SK-N-SH (cell line): ENCODE data around the gene YY1. TPM values are rescaled to one million over a fixed set of nuclear protein-coding genes. Genes with fewer than 3 reads are reported as not detected.

ENCODE experiments used
- CTCF ChIA-PET: fragments of 300-600, 350-600 bp; formaldehyde crosslinking; extraction: SDS; loops from one replicate; lab custom pipeline; 2021; lab: Yijun Ruan, JAX
- POLR2A ChIA-PET: fragments of 350-600 bp; sonication (Branson Sonifier 250); formaldehyde crosslinking; extraction: SDS; loops from one replicate; lab custom pipeline; 2020; ENCODE audit warnings: antibody characterized with exemption, inconsistent platforms; lab: Yijun Ruan, JAX
- DNase-seq: peaks from one replicate; pipeline ENCODE4 v3.0.0; 2012
- H2AFZ ChIP-seq: fragments of 200-600 bp; sonication (generic); 2 replicates; pipeline ENCODE4 v1.8.1; 2016; ENCODE audit warnings: antibody characterized with exemption, mild to moderate bottlenecking, low read depth
- H3F3A ChIP-seq: fragments of 200-600 bp; sonication (generic); replicated peaks from 2 replicates; pipeline ENCODE3; 2016; ENCODE audit warnings: antibody characterized with exemption, mild to moderate bottlenecking; ENCODE audit not compliant: insufficient read depth
- H3K27ac ChIP-seq, 2 experiments: fragments of 200-500 bp in 1 of 2; fragments of 200-600 bp in 1 of 2; sonication (Bioruptor generic) in 1 of 2; sonication (generic), shearing (Covaris generic) in 1 of 2; 2 replicates each; pipeline versions ENCODE4 v1.5.1 to v1.6.1; 2014 to 2016; ENCODE audit warnings: low read depth in 2 of 2, inconsistent platforms in 1 of 2, low read length in 1 of 2, mild to moderate bottlenecking in 1 of 2, mixed read lengths in 1 of 2
- H3K27me3 ChIP-seq: fragments of 200-600 bp; sonication (generic), shearing (Covaris generic); 2 replicates; pipeline ENCODE4 v1.6.1; 2016; ENCODE audit warnings: mixed run types; ENCODE audit not compliant: insufficient read depth
- H3K36me3 ChIP-seq, 2 experiments: fragments of 200-500 bp in 1 of 2; fragments of 200-600 bp in 1 of 2; sonication (Bioruptor generic) in 1 of 2; sonication (generic) in 1 of 2; replicated peaks in 1 of 2; 2 replicates each; pipeline versions ENCODE3 to v1.5.1; 2014 to 2016; ENCODE audit warnings: low read length in 1 of 2, mild to moderate bottlenecking in 1 of 2; ENCODE audit not compliant: insufficient read depth in 2 of 2, control insufficient read depth in 1 of 2
- H3K4me1 ChIP-seq, 2 experiments: fragments of 200-500 bp in 1 of 2; fragments of 200-600 bp in 1 of 2; sonication (Bioruptor generic) in 1 of 2; sonication (generic), shearing (Covaris generic) in 1 of 2; 2 replicates each; pipeline versions ENCODE4 v1.5.1 to v1.6.1; 2014 to 2016; ENCODE audit warnings: low read depth in 1 of 2, low read length in 1 of 2, mixed run types in 1 of 2; ENCODE audit not compliant: insufficient read depth in 2 of 2, control insufficient read depth in 1 of 2
- H3K4me2 ChIP-seq: fragments of 200-600 bp; sonication (generic), shearing (Covaris generic); 2 replicates; pipeline ENCODE4 v1.6.1; 2017; ENCODE audit warnings: mixed run types
- H3K4me3 ChIP-seq, 2 experiments: fragments of 200-500 bp in 1 of 2; fragments of 200-600 bp in 1 of 2; sonication (Bioruptor generic) in 1 of 2; sonication (generic), shearing (Covaris generic) in 1 of 2; 2 replicates each; pipeline versions ENCODE4 v1.5.1 to v1.8.1; 2014 to 2016; ENCODE audit warnings: low read depth in 2 of 2, inconsistent platforms in 1 of 2, low read length in 1 of 2, mild to moderate bottlenecking in 1 of 2, mixed read lengths in 1 of 2, moderate library complexity in 1 of 2
- H3K79me2 ChIP-seq: fragments of 200-600 bp; sonication (generic); 2 replicates; pipeline ENCODE4 v1.8.1; 2017; ENCODE audit warnings: mild to moderate bottlenecking; ENCODE audit not compliant: insufficient read depth
- H3K9ac ChIP-seq: fragments of 200-600 bp; sonication (generic); 2 replicates; pipeline ENCODE4 v1.6.1; 2017; ENCODE audit warnings: mixed run types
- H3K9me2 ChIP-seq: fragments of 200-600 bp; sonication (generic); 2 replicates; pipeline ENCODE4 v1.6.1; 2017; ENCODE audit warnings: mixed run types
- H3K9me3 ChIP-seq: fragments of 200-600 bp; sonication (generic); 2 replicates; pipeline ENCODE4 v1.6.1; 2017; ENCODE audit warnings: mixed run types, mild to moderate bottlenecking, moderate library complexity
- H4K20me1 ChIP-seq: fragments of 200-600 bp; sonication (generic); 2 replicates; pipeline ENCODE4 v1.6.1; 2017; ENCODE audit warnings: mild to moderate bottlenecking, mixed run types; ENCODE audit not compliant: insufficient read depth
- EP300 ChIP-seq, 2 experiments: IDR thresholded peaks; 2 replicates each; pipeline versions ENCODE4 v1.4.0 to v1.6.1; 2012; ENCODE audit warnings: borderline replicate concordance in 1 of 2, low read depth in 1 of 2, low read length in 1 of 2
- NRF1 ChIP-seq: IDR thresholded peaks from 2 replicates; pipeline ENCODE4 v1.6.1; 2012; ENCODE audit warnings: low read depth, mild to moderate bottlenecking, low read length
- POLR2AphosphoS5 ChIP-seq: IDR thresholded peaks from 2 replicates; pipeline ENCODE4 v1.6.1; 2012; ENCODE audit warnings: low read depth, low read length
- RFX5 ChIP-seq: IDR thresholded peaks from 2 replicates; pipeline ENCODE4 v1.6.1; 2012; ENCODE audit warnings: mild to moderate bottlenecking, improper control_type of control experiment, low read length
- SIN3A ChIP-seq: IDR thresholded peaks from 2 replicates; pipeline ENCODE4 v1.6.1; 2012; ENCODE audit warnings: low read depth, mild to moderate bottlenecking, low read length, moderate library complexity, borderline replicate concordance
- TAF1 ChIP-seq: IDR thresholded peaks from 2 replicates; pipeline ENCODE4 v1.6.1; 2012; ENCODE audit warnings: low read depth, mild to moderate bottlenecking, low read length, moderate library complexity, borderline replicate concordance
- TEAD4 ChIP-seq: IDR thresholded peaks from 2 replicates; pipeline ENCODE4 v1.4.0; 2012; ENCODE audit warnings: mild to moderate bottlenecking, borderline replicate concordance; ENCODE audit not compliant: insufficient read depth
- WGBS: methylation state at CpG from one replicate; pipeline ENCODE4 v1.1.6; 2017; ENCODE audit warnings: low lambda C conversion rate; 5-methylcytosine and 5-hydroxymethylcytosine counted together
- polyA plus RNA-seq, 3 experiments: library from polyadenylated mRNA; depleted of rRNA; stranded (reverse); fragments of >200 nt; gene quantifications; 2 replicates each; pipeline ENCODE4 v1.2.3, GENCODE V29; 2012
- TF ChIP-seq, protein P1 (sequence below): fragments of 200-600 bp; sonication (generic); IDR thresholded peaks from 2 replicates; pipeline ENCODE4 v1.6.1; 2017; ENCODE audit warnings: antibody characterized with exemption, mild to moderate bottlenecking, moderate library complexity
- TF ChIP-seq, protein P2 (sequence below): IDR thresholded peaks from 2 replicates; pipeline ENCODE4 v1.4.0; 2012; ENCODE audit warnings: low read depth

The YY1 gene
- polyA plus RNA-seq, 1 of the 3 experiments (the other 2 are of a cell fraction) = 18.1 TPM

DNA sequence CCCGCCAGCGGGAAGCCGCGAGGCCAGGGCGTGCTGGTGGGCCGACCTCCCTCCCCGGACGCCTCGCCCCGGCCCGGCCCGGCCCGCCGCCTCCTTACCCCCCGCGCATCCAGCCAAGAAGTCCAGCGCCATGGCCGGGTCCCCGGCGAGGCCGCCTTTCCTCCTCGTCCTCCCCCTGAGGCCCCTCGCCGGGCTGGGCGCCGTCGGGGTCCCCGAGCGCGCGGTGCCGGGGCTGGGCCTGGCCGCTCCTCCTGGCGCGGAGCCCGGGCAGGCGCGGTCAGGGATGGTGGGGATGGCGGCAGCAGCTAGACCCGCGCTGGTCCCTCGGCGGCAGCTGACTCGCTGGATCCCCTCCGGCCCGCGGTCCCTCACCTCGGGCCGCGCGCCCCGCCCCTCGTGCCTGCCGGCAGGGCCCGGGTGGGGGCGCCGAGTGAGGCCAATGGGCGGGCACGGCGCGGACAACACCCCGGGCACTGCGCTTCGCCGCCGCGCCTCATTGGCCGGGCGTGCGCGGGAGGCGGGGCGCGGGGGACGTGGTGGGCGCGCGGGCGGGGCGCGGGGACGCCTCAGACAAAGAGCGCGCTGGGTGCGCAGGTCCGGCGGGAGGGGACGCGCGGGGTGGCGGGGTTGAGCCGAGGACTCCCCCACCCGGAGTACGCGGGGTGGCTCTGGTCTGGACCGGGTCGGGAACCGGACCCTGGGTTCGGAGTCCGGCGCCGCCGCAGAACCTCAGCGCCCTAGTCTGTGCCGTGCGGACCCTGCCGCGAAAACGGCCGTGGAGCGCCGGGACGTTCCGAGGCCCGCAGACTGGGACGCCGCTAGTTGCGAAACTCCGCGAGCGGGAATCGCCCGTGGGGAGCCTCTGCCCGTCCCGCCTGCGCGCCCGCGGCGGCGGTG, 67.4 kb downstream of the YY1 start, which contains the start of gene SLC25A29:
TSS of gene SLC25A29 (minus strand) at position 344 of the 897 bp plus-strand sequence. CDS start at position 132, 212 bp downstream.
- peak within 1 kb of the TSS; percentile 51 to 81 for H3K27ac ChIP-seq
- peak within 1 kb of the TSS; percentile 91; the same call in 1 of the 2 replicates for H2AFZ ChIP-seq
- H3K79me2 ChIP-seq = peaks cover 43% of the 10 kb centered on the region; the same call in 1 of the 2 replicates
- H3K9ac ChIP-seq = peak within 1 kb of the TSS; percentile 90
- no peaks in the 10 kb centered on the region for H3K9me3 ChIP-seq
- CTCF ChIA-PET = interaction anchor here (2.4 to 4.0 kb wide), 2 partner anchors 21 to 77 kb away, joined by 12 to 31 read pairs; no protein-coding TSS in a partner anchor
- peak within 1 kb of the TSS; percentile 87 to 90 for H3K4me3 ChIP-seq
- H3K27me3 ChIP-seq = no peaks in the 10 kb centered on the region
- H3K9me2 ChIP-seq = no peaks in the 10 kb centered on the region
- H3F3A ChIP-seq = no peaks in the 10 kb centered on the region
- POLR2A ChIA-PET = interaction anchor here (1.3 to 1.7 kb wide), 2 partner anchors 16 to 69 kb away, joined by 4 to 6 read pairs; partner anchors contain the start of gene WDR25
- peaks cover 31% of the 10 kb centered on the region for H4K20me1 ChIP-seq
- peak within 1 kb of the TSS; percentile 99 for H3K4me2 ChIP-seq
- peaks cover 0 to 28% of the 10 kb centered on the region in 2 experiments; a peak in 2 of 4 replicates for H3K4me1 ChIP-seq
- peak; percentile 99 for DNase-seq
- WGBS = 7% methylated on average over 9 of the region's 131 CpGs
- TF ChIP-seq EP300 (IDR thresholded peaks at IDR 0.05; ENCODE audit: borderline replicate concordance in 1 of 2, low read depth in 1 of 2, low read length in 1 of 2) (no peak; a peak in 1 of 4 replicates), TAF1 (peak; percentile 43; the same call in 1 of the 2 replicates), POLR2AphosphoS5 (peak; percentile 51; the same call in 1 of the 2 replicates), TEAD4 (0 out of 2 replicates have a peak, but pooled peaks have one; percentile 8), SIN3A (peak; percentile 29; the same call in 1 of the 2 replicates), RFX5 (0 out of 2 replicates have a peak, but pooled peaks have one; percentile 50), NRF1 (peak; percentile 63)
- TF ChIP-seq, protein P1, sequence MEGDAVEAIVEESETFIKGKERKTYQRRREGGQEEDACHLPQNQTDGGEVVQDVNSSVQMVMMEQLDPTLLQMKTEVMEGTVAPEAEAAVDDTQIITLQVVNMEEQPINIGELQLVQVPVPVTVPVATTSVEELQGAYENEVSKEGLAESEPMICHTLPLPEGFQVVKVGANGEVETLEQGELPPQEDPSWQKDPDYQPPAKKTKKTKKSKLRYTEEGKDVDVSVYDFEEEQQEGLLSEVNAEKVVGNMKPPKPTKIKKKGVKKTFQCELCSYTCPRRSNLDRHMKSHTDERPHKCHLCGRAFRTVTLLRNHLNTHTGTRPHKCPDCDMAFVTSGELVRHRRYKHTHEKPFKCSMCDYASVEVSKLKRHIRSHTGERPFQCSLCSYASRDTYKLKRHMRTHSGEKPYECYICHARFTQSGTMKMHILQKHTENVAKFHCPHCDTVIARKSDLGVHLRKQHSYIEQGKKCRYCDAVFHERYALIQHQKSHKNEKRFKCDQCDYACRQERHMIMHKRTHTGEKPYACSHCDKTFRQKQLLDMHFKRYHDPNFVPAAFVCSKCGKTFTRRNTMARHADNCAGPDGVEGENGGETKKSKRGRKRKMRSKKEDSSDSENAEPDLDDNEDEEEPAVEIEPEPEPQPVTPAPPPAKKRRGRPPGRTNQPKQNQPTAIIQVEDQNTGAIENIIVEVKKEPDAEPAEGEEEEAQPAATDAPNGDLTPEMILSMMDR = no peak
- TF ChIP-seq, protein P2, sequence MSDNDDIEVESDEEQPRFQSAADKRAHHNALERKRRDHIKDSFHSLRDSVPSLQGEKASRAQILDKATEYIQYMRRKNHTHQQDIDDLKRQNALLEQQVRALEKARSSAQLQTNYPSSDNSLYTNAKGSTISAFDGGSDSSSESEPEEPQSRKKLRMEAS = no peak; the same call in 1 of the 2 replicates
- no peaks in the 10 kb centered on the region for H3K36me3 ChIP-seq
